BLaER1 treated with 17β-estradiol and CSF1 and Interleukin-3, amounts not matched to agents 10 nM and 100 nM (cell line): ENCODE data around the gene GYPA.
A peak's percentile ranks its signal among the peaks of the same experiment; 100 is the strongest.
"Not testable (repeated sequence)": the region's sequence is repeated elsewhere in the genome, so short reads cannot be mapped to it uniquely, and the experiment has no call there.

Source experiments
- H3K27ac ChIP-seq, 11 experiments: shearing (Covaris generic); formaldehyde crosslinking; 2 replicates each; pipeline ENCODE4 v1.8.1; 2022
- H3K27me3 ChIP-seq, 11 experiments: shearing (Covaris generic); formaldehyde crosslinking; 2 replicates each; pipeline ENCODE4 v1.8.1; 2022
- H3K36me3 ChIP-seq, 11 experiments: shearing (Covaris generic); formaldehyde crosslinking; 2 replicates each; pipeline ENCODE4 v1.8.1; 2022
- H3K4me1 ChIP-seq, 10 experiments: shearing (Covaris generic); formaldehyde crosslinking; 2 replicates each; pipeline ENCODE4 v1.8.1; 2022
- H3K4me2 ChIP-seq, 11 experiments: shearing (Covaris generic); formaldehyde crosslinking; 2 replicates each; pipeline ENCODE4 v1.8.1; 2022
- H3K4me3 ChIP-seq, 10 experiments: shearing (Covaris generic); formaldehyde crosslinking; 2 replicates each; pipeline ENCODE4 v1.8.1; 2022
- H3K9ac ChIP-seq, 11 experiments: shearing (Covaris generic); formaldehyde crosslinking; 2 replicates each; pipeline ENCODE4 v1.8.1; 2022
- H3K9me3 ChIP-seq, 11 experiments: shearing (Covaris generic); formaldehyde crosslinking; replicated peaks in 1 of 11; 2 replicates each; pipeline ENCODE4 v1.8.1; 2022
- H4K20me1 ChIP-seq, 11 experiments: shearing (Covaris generic); formaldehyde crosslinking; 2 replicates each; pipeline ENCODE4 v1.8.1; 2022
- Cebpa-rat ChIP-seq, 11 experiments: shearing (Covaris generic); IDR thresholded peaks; 2 replicates each; pipeline ENCODE4 v1.8.1; 2022

GYPA gene

GRCh38 chr4:144176476-144176875, 36.0 kb upstream of the GYPA start:
- H3K4me2 ChIP-seq: peak overlapping the region in 1 of 11 experiments; percentile 14; a peak in 1 of 22 replicates
- TF ChIP-seq Cebpa-rat (IDR thresholded peaks at IDR 0.05): no peak
- H4K20me1 ChIP-seq: no peaks in the 10 kb centered on the region
- H3K27me3 ChIP-seq: no peaks in the 10 kb centered on the region
- H3K4me1 ChIP-seq: peaks cover 11 to 72% (median 40%) of the 10 kb centered on the region in 10 experiments
- no peak overlapping the region for H3K9ac ChIP-seq
- no peaks in the 10 kb centered on the region for H3K36me3 ChIP-seq
- no peak overlapping the region for H3K4me3 ChIP-seq
- peaks cover 0 to 8% (median 0%) of the 10 kb centered on the region in 11 experiments; a peak in 1 of 22 replicates for H3K9me3 ChIP-seq
- no peak overlapping the region for H3K27ac ChIP-seq

GRCh38 chr4:144174401-144175067, 34.0 kb upstream of the GYPA start:
- peak overlapping the region in 8 of 11 experiments; percentile 3 to 60 (median 33); a peak in 12 of 22 replicates for H3K4me2 ChIP-seq
- H3K9me3 ChIP-seq: peaks cover 0 to 4% (median 0%) of the 10 kb centered on the region in 11 experiments; a peak in 1 of 22 replicates
- peaks cover 6 to 58% (median 26%) of the 10 kb centered on the region in 10 experiments; a peak in 19 of 20 replicates for H3K4me1 ChIP-seq

GRCh38 chr4:144171697-144172096, 31.2 kb upstream of the GYPA start:
- Histone ChIP-seq H3K4me3 (no peak overlapping the region), H3K27me3 (no peaks in the 10 kb centered on the region), H3K27ac (no peak overlapping the region), H3K36me3 (no peaks in the 10 kb centered on the region), H3K4me2 (peak overlapping the region in 1 of 11 experiments; percentile 28; a peak in 2 of 22 replicates), H3K4me1 (peaks cover 0 to 32% (median 9%) of the 10 kb centered on the region in 10 experiments; a peak in 15 of 20 replicates), H4K20me1 (no peaks in the 10 kb centered on the region), H3K9ac (no peak overlapping the region), H3K9me3 (no peaks in the 10 kb centered on the region)
- no peak for TF ChIP-seq Cebpa-rat (IDR thresholded peaks at IDR 0.05)

More at GRCh38 chr4:144174401-144175067, 34.0 kb upstream of the GYPA start:
- TF ChIP-seq Cebpa-rat (IDR thresholded peaks at IDR 0.05): no peak
- H3K36me3 ChIP-seq: no peaks in the 10 kb centered on the region
- no peak overlapping the region for H3K4me3 ChIP-seq
- H3K27me3 ChIP-seq: no peaks in the 10 kb centered on the region
- H4K20me1 ChIP-seq: no peaks in the 10 kb centered on the region
- H3K9ac ChIP-seq: no peak overlapping the region
- H3K27ac ChIP-seq: no peak overlapping the region

- TF ChIP-seq Cebpa-rat (IDR thresholded peaks at IDR 0.05): no peak
- no peak overlapping the region for H3K9ac ChIP-seq
- peaks cover 4 to 6% (median 5%) of the 10 kb centered on the region in 11 experiments; a peak in 20 of 22 replicates for H3K9me3 ChIP-seq
- no peaks in the 10 kb centered on the region for H4K20me1 ChIP-seq
- H3K27ac ChIP-seq: no peak overlapping the region
- no peak overlapping the region for H3K4me2 ChIP-seq
- H3K4me3 ChIP-seq: no peak overlapping the region
- H3K27me3 ChIP-seq: no peaks in the 10 kb centered on the region
- H3K4me1 ChIP-seq: peaks cover 0 to 12% (median 0%) of the 10 kb centered on the region in 10 experiments; a peak in 6 of 20 replicates
- no peaks in the 10 kb centered on the region for H3K36me3 ChIP-seq
Observed at GRCh38 chr4:144169211-144169610, 28.7 kb upstream of the GYPA start.

- TF ChIP-seq Cebpa-rat (IDR thresholded peaks at IDR 0.05): no peak
- Histone ChIP-seq H3K9ac (no peak overlapping the region), H3K27me3 (no peaks in the 10 kb centered on the region), H3K36me3 (no peaks in the 10 kb centered on the region), H3K9me3 (peaks cover 3 to 31% (median 10%) of the 10 kb centered on the region in 11 experiments; a peak in 15 of 22 replicates), H3K4me3 (no peak overlapping the region), H3K4me1 (no peaks in the 10 kb centered on the region), H3K4me2 (no peak overlapping the region), H3K27ac (no peak overlapping the region), H4K20me1 (no peaks in the 10 kb centered on the region)
Observed at GRCh38 chr4:144154044-144154443, 13.5 kb upstream of the GYPA start.

GRCh38 chr4:144142690-144143326, 2.3 kb upstream of the GYPA start:
- H3K27ac ChIP-seq, H3K36me3 ChIP-seq, H3K4me2 ChIP-seq, H3K9ac ChIP-seq, H3K4me1 ChIP-seq, H3K9me3 ChIP-seq, H4K20me1 ChIP-seq, H3K27me3 ChIP-seq, H3K4me3 ChIP-seq: not testable (repeated sequence)

- Histone ChIP-seq H3K27ac (no peak overlapping the region), H3K9me3 (no peaks in the 10 kb centered on the region), H3K4me3 (no peak overlapping the region), H3K27me3 (no peaks in the 10 kb centered on the region), H3K4me2 (no peak overlapping the region), H3K4me1 (no peaks in the 10 kb centered on the region), H3K36me3 (no peaks in the 10 kb centered on the region), H4K20me1 (no peaks in the 10 kb centered on the region), H3K9ac (no peak overlapping the region)
- no peak for TF ChIP-seq Cebpa-rat (IDR thresholded peaks at IDR 0.05)
Observed at GRCh38 chr4:144141493-144141892, 975 bp upstream of the GYPA start.

GRCh38 chr4:144139991-144140390, 527 bp downstream of the GYPA start:
- not testable (repeated sequence) for H3K27me3 ChIP-seq, H3K4me2 ChIP-seq, H3K4me3 ChIP-seq

GRCh38 chr4:144139547-144139946, 971 bp downstream of the GYPA start:
- H3K4me2 ChIP-seq, H3K9me3 ChIP-seq, H3K4me1 ChIP-seq, H3K27me3 ChIP-seq, H4K20me1 ChIP-seq, H3K36me3 ChIP-seq, H3K4me3 ChIP-seq, H3K9ac ChIP-seq, H3K27ac ChIP-seq: not testable (repeated sequence)

More at GRCh38 chr4:144139991-144140390, 527 bp downstream of the GYPA start:
- H4K20me1 ChIP-seq, H3K4me1 ChIP-seq, H3K36me3 ChIP-seq, H3K27ac ChIP-seq, H3K9ac ChIP-seq, H3K9me3 ChIP-seq: not testable (repeated sequence)

- H3K4me3 ChIP-seq, H3K4me2 ChIP-seq, H3K4me1 ChIP-seq, H3K27me3 ChIP-seq, H3K9me3 ChIP-seq, H3K27ac ChIP-seq, H4K20me1 ChIP-seq, H3K36me3 ChIP-seq, H3K9ac ChIP-seq: not testable (repeated sequence)
Observed at GRCh38 chr4:144138239-144138638, 2.3 kb downstream of the GYPA start.

- H3K4me1 ChIP-seq, H3K9ac ChIP-seq, H3K27me3 ChIP-seq, H4K20me1 ChIP-seq, H3K27ac ChIP-seq, H3K9me3 ChIP-seq, H3K4me3 ChIP-seq, H3K4me2 ChIP-seq, H3K36me3 ChIP-seq: not testable (repeated sequence)
Observed at GRCh38 chr4:144137137-144137931, 3.2 kb downstream of the GYPA start.

- not testable (repeated sequence) for H3K36me3 ChIP-seq
Observed at GRCh38 chr4:144136189-144136588, 4.3 kb downstream of the GYPA start.

GRCh38 chr4:144130167-144130566, 10.4 kb downstream of the GYPA start:
- H3K9me3 ChIP-seq, H4K20me1 ChIP-seq, H3K27me3 ChIP-seq, H3K27ac ChIP-seq, H3K36me3 ChIP-seq, H3K4me2 ChIP-seq, H3K4me3 ChIP-seq, H3K9ac ChIP-seq, H3K4me1 ChIP-seq: not testable (repeated sequence)

More at GRCh38 chr4:144136189-144136588, 4.3 kb downstream of the GYPA start:
- H3K4me1 ChIP-seq, H4K20me1 ChIP-seq, H3K27me3 ChIP-seq, H3K27ac ChIP-seq, H3K4me2 ChIP-seq, H3K9ac ChIP-seq, H3K4me3 ChIP-seq, H3K9me3 ChIP-seq: not testable (repeated sequence)
